GM15510 (cell line): Measurements from ENCODE around the gene BBS12.

Experiments
- POLR2A ChIP-seq: IDR thresholded peaks from 3 replicates; pipeline ENCODE4 v1.6.1; 2011; ENCODE audit warnings: borderline replicate concordance; ENCODE audit not compliant: insufficient read length; ENCODE audit errors: extremely low read depth

BBS12 gene

GRCh38 chr4:122747068-122747467 lies 14.6 kb downstream of the BBS12 start:
- no peak for TF ChIP-seq POLR2A

GRCh38 chr4:122747883-122748282 lies 15.4 kb downstream of the BBS12 start:
- TF ChIP-seq POLR2A: no peak

GRCh38 chr4:122749704-122750454 lies 17.4 kb downstream of the BBS12 start:
- TF ChIP-seq POLR2A: no peak

GRCh38 chr4:122755675-122756074 lies 23.2 kb downstream of the BBS12 start:
- TF ChIP-seq POLR2A: no peak

GRCh38 chr4:122758033-122758432 lies 25.5 kb downstream of the BBS12 start:
- TF ChIP-seq POLR2A: no peak

- TF ChIP-seq POLR2A: no peak
Observed at GRCh38 chr4:122759639-122760310, 27.3 kb downstream of the BBS12 start.

GRCh38 chr4:122762520-122762919 lies 30.0 kb downstream of the BBS12 start:
- TF ChIP-seq POLR2A: no peak

GRCh38 chr4:122762966-122763716 lies 30.6 kb downstream of the BBS12 start:
- TF ChIP-seq POLR2A: no peak

GRCh38 chr4:122764071-122764820 lies 31.7 kb downstream of the BBS12 start:
- TF ChIP-seq POLR2A: no peak

- TF ChIP-seq POLR2A: no peak
Observed at GRCh38 chr4:122764821-122765215, 32.3 kb downstream of the BBS12 start.

- TF ChIP-seq POLR2A: no peak
Observed at GRCh38 chr4:122765692-122766352, 33.3 kb downstream of the BBS12 start.

- no peak for TF ChIP-seq POLR2A
Observed at GRCh38 chr4:122766353-122766705, 33.8 kb downstream of the BBS12 start.

GRCh38 chr4:122766950-122767349 lies 34.4 kb downstream of the BBS12 start:
- no peak for TF ChIP-seq POLR2A

- TF ChIP-seq POLR2A: no peak
Observed at GRCh38 chr4:122771724-122772123, 39.2 kb downstream of the BBS12 start.
